ENCODE measurements around the gene VAMP7. TPM values are rescaled to one million over a fixed set of nuclear protein-coding genes. Genes with fewer than 3 reads are reported as not detected.
"Not testable (repeated sequence)": the region's sequence is repeated elsewhere in the genome, so short reads cannot be mapped to it uniquely, and the experiment has no call there.

The VAMP7 gene
- polyA plus RNA-seq (ENCODE audit: insufficient read length) = 21.3 TPM

GRCh38 chrX:155881158-155881993, at the start of gene VAMP7:
TSS of gene VAMP7 (plus strand) at chrX:155881345. CDS start at chrX:155889467, 8,122 bp downstream.
- peak; percentile 87 for DNase-seq

GRCh38 chrX:155841232-155841631, 39.9 kb upstream of the VAMP7 start:
- no peak for DNase-seq

GRCh38 chrX:155851786-155852185, 29.4 kb upstream of the VAMP7 start:
- not testable (repeated sequence) for DNase-seq

- no peak for DNase-seq
Measured at GRCh38 chrX:155857561-155857960, 23.6 kb upstream of the VAMP7 start.

GRCh38 chrX:155864655-155865054, 16.5 kb upstream of the VAMP7 start:
- DNase-seq = no peak

GRCh38 chrX:155865193-155865592, 16.0 kb upstream of the VAMP7 start:
- no peak for DNase-seq

- DNase-seq = no peak
Measured at GRCh38 chrX:155867821-155868220, 13.3 kb upstream of the VAMP7 start.

- DNase-seq = no peak
Measured at GRCh38 chrX:155870958-155871357, 10.2 kb upstream of the VAMP7 start.

GRCh38 chrX:155871934-155872333, 9.2 kb upstream of the VAMP7 start:
- DNase-seq = no peak

GRCh38 chrX:155873188-155873587, 8.0 kb upstream of the VAMP7 start:
- no peak for DNase-seq

GRCh38 chrX:155874571-155875244, 6.4 kb upstream of the VAMP7 start:
- DNase-seq = no peak

- DNase-seq = no peak
Measured at GRCh38 chrX:155876704-155877103, 4.4 kb upstream of the VAMP7 start.

GRCh38 chrX:155877288-155877687, 3.9 kb upstream of the VAMP7 start:
- no peak for DNase-seq

GRCh38 chrX:155880586-155881157, 473 bp upstream of the VAMP7 start:
- DNase-seq = peak; percentile 6

GRCh38 chrX:155886409-155886808, 5.3 kb downstream of the VAMP7 start:
- DNase-seq = no peak

- no peak for DNase-seq
Measured at GRCh38 chrX:155888139-155888538, 7.0 kb downstream of the VAMP7 start.

- no peak for DNase-seq
Measured at GRCh38 chrX:155889328-155889727, 8.2 kb downstream of the VAMP7 start.

GRCh38 chrX:155891446-155892210, 10.5 kb downstream of the VAMP7 start:
- DNase-seq = no peak

GRCh38 chrX:155893521-155893920, 12.4 kb downstream of the VAMP7 start:
- DNase-seq = no peak

- no peak for DNase-seq
Measured at GRCh38 chrX:155896512-155896911, 15.4 kb downstream of the VAMP7 start.

- no peak for DNase-seq
Measured at GRCh38 chrX:155899366-155899765, 18.2 kb downstream of the VAMP7 start.

GRCh38 chrX:155900765-155901164, 19.6 kb downstream of the VAMP7 start:
- no peak for DNase-seq

- DNase-seq = not testable (repeated sequence)
Measured at GRCh38 chrX:155907661-155908060, 26.5 kb downstream of the VAMP7 start.
